Activated gamma-delta T cell treated with Interleukin-2 at 50 U/mL for 16 hours (primary cell): ENCODE results near the gene ERVFRD-1.

ENCODE experiments used
- DNase-seq: peaks from one replicate; pipeline ENCODE4 v3.0.0-alpha.2; 2020

Gene ERVFRD-1

GRCh38 chr6:11085758-11086435 is 25.6 kb downstream of the ERVFRD-1 start:
- DNase-seq: no peak

- no peak for DNase-seq
These were observed 27.6 kb downstream of the ERVFRD-1 start for GRCh38 chr6:11083956-11084355.

- no peak for DNase-seq
These were observed 28.0 kb downstream of the ERVFRD-1 start for GRCh38 chr6:11083491-11083890.

GRCh38 chr6:11080296-11080695 is 31.2 kb downstream of the ERVFRD-1 start:
- DNase-seq: no peak

- no peak for DNase-seq
These were observed 33.3 kb downstream of the ERVFRD-1 start for GRCh38 chr6:11078266-11078665.

- no peak for DNase-seq
These were observed 35.0 kb downstream of the ERVFRD-1 start for GRCh38 chr6:11076540-11076939.

GRCh38 chr6:11072101-11072500 is 39.4 kb downstream of the ERVFRD-1 start:
- DNase-seq: no peak

GRCh38 chr6:11069760-11070159 is 41.8 kb downstream of the ERVFRD-1 start:
- DNase-seq: no peak

GRCh38 chr6:11067348-11067747 is 44.2 kb downstream of the ERVFRD-1 start:
- DNase-seq: no peak

GRCh38 chr6:11066505-11067347 is 44.8 kb downstream of the ERVFRD-1 start:
- DNase-seq: no peak

GRCh38 chr6:11065436-11066202 is 45.9 kb downstream of the ERVFRD-1 start:
- DNase-seq: no peak

- DNase-seq: no peak
These were observed 46.7 kb downstream of the ERVFRD-1 start for GRCh38 chr6:11064836-11065235.

GRCh38 chr6:11062715-11063114 is 48.8 kb downstream of the ERVFRD-1 start:
- DNase-seq: no peak

GRCh38 chr6:11062083-11062482 is 49.4 kb downstream of the ERVFRD-1 start:
- DNase-seq: no peak

- DNase-seq: no peak
These were observed 53.1 kb downstream of the ERVFRD-1 start for GRCh38 chr6:11058406-11058805.

GRCh38 chr6:11056871-11057270 is 54.7 kb downstream of the ERVFRD-1 start:
- no peak for DNase-seq

- DNase-seq: no peak
These were observed 56.3 kb downstream of the ERVFRD-1 start for GRCh38 chr6:11055127-11055627.

GRCh38 chr6:11054722-11055121 is 56.8 kb downstream of the ERVFRD-1 start:
- DNase-seq: no peak

GRCh38 chr6:11053307-11053706 is 58.2 kb downstream of the ERVFRD-1 start:
- DNase-seq: no peak
